K562 (cell line): ENCODE measurements around the gene ERN1.

Experiments
- BRCA1 ChIP-seq, 2 experiments: fragments of 450-650 bp in 1 of 2; sonication (generic) in 1 of 2; formaldehyde crosslinking in 1 of 2; IDR thresholded peaks; 2 replicates each; pipeline versions ENCODE4 v1.5.0 to v1.6.1; 2017 to 2020; ENCODE audit warnings: mild to moderate bottlenecking in 1 of 2, missing genetic modification reagents in 1 of 2
- CTCF ChIP-seq, 3 experiments: IDR thresholded peaks in 2 of 3; conservative IDR thresholded peaks in 1 of 3; 2 replicates each; pipeline ENCODE4 v1.5.1; 2011 to 2012; ENCODE audit warnings: low read length in 3 of 3, mild to moderate bottlenecking in 3 of 3, control low read depth in 2 of 3, improper control_type of control experiment in 1 of 3, inconsistent platforms in 1 of 3, low read depth in 1 of 3, mixed read lengths in 1 of 3, moderate library complexity in 1 of 3; ENCODE audit not compliant: insufficient read depth in 2 of 3

DNA sequence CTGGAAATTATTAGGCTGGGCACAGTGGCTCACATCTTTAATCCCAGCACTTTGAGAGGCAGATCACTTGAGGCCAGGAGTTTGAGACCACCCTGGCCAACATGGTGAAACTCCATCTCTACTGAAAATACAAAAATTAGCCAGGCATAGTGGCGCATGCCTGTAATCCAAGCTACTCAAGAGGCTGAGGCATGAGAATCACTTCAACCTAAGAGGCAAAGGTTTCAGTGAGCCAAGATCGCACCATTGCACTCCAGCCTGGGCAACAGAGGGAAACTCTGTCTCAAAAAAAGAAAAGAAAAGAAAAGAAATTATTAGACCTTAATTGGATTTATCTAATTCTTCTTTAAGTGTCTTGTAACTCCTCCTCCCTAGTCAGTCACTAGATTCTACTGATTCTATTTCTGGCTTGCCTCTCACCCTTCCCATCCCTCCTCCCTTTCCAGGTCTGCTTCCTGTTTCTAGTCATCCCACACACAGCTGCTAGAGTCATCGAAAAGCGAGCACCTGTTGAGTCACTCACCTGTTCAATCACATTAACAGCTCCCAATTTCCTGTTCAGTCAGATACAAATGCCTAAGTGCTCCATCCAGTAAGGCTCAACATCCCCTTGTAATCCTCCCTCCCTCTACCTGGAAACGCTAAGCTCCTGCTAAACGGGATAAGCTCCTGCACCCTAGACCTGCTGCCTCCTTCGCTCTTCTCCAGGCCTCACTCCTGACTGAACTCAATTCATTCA lies 34.6 kb downstream of the ERN1 start:
- TF ChIP-seq BRCA1 (IDR thresholded peaks at IDR 0.05), result no peak
- TF ChIP-seq BRCA1 (CRISPR knock-in tag; IDR thresholded peaks at IDR 0.05), result no peak
- no peak for TF ChIP-seq CTCF (IDR thresholded peaks at IDR 0.05 in 2 of 3, conservative IDR thresholded peaks at IDR 0.05 in 1 of 3; ENCODE audit: insufficient read depth in 2 of 3, low read depth in 1 of 3, low read length in 3 of 3)
